Measurements from ENCODE around the gene CELF1. TPM values are rescaled to one million over a fixed set of nuclear protein-coding genes. Genes with fewer than 3 reads are reported as not detected.

The CELF1 gene
- total RNA-seq, 1 experiment from 2014 or later: 115 TPM

- no peak for DNase-seq (ENCODE audit: low spot score)
These were observed 105.0 kb downstream of the CELF1 start for GRCh38 chr11:47447906-47448305.

GRCh38 chr11:47446833-47447232 is 106.1 kb downstream of the CELF1 start:
- no peak for DNase-seq (ENCODE audit: low spot score)

DNA sequence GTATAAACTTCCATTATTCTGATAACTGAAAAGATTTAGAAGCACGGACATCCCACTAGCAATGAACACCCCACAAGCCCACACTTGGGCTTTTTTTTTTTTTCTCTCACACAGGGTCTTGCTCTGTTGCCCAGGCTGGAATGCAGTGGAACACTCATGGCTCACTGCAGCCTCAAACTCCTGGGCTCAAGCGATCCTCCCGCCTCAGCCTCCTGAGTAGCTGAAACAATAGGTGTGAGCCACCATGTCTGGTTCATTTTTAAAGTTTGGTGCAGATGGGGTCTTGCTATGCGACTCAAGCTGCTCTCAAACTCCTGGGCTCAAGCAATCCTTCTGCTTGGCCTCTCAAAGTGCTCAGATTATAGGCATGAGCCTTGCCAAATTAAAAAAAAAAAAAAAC is 107.1 kb downstream of the CELF1 start:
- no peak for DNase-seq (ENCODE audit: low spot score)

GRCh38 chr11:47443817-47444216 is 109.1 kb downstream of the CELF1 start:
- no peak for DNase-seq (ENCODE audit: low spot score)

DNA sequence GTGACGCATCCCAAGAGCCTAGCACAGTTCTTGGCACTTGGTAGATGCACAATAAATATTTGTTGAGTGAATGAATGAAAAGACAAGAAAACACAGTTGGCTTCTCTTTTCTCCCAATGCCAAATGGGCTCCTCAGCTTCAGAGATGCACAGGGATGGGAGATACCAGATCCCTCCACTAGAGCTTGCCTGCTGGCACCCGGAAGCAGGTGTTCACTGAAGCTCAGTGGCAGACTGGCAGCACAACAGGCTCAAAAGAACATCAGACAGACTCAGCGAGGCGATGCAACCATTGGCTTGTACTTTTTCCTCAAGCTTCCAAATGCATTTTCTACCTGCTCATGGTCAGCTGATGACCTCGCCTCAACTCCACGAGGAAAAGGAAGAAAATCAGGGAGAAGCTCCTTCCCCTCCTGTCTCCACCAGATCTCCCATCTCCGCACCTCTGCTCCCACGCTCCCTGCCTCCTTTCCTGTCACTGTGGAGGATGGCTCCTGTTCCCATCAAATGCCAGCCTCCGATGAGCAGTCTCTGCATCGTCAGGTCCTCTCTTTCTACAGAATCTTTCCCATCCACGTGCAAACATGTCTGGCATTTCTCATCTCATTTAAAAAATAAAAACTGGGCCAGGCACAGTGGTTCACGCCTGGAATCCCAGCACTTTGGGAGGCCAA is 109.8 kb downstream of the CELF1 start:
- DNase-seq (ENCODE audit: low spot score): no peak

GRCh38 chr11:47442514-47442913 is 110.4 kb downstream of the CELF1 start:
- no peak for DNase-seq (ENCODE audit: low spot score)

DNA sequence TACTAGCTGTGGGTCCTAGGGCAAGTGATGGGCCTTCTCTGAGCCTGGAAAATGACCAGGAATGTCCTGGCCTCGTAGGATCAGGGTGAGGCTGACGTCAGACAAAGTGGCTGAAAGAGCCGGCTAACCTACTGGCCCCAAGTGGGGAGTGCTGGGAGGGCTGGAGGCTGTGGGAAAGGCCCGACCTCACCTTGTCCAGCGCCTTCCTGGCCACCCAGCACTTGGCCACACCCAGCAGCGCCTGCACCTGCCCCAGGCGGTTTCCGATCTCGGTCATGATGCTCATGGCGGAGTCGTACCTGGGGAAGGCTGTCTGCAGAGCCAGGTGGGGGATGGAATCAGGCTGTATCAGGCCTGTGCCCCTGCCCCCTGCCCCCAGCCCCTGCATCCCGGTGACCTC is 111.5 kb downstream of the CELF1 start:
- no peak for DNase-seq (ENCODE audit: low spot score)

DNA sequence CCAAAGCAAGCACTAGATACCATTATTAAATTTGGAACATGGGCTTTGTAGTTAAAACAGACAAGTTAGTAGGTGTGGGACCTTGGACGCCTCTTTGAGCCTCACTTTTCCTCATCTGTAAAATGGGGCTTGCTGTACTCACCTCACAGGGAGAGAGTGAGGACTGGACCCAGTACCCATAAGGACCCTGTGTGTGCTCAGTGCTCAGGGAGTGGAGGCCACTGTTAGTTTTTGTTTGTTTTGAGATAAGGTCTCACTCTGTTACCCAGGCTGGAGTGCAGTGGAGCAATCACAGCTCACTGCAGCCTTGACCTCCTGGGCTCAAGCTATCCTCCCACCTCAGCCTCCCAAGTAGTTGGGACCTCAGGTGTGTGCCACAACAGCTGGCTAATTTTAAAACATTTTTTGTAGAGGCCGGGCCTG is 112.9 kb downstream of the CELF1 start:
- DNase-seq (ENCODE audit: low spot score): no peak

GRCh38 chr11:47438721-47439120 is 114.2 kb downstream of the CELF1 start:
- DNase-seq (ENCODE audit: low spot score): no peak

GRCh38 chr11:47437746-47438418 is 115.0 kb downstream of the CELF1 start:
- no peak for DNase-seq (ENCODE audit: low spot score)

DNA sequence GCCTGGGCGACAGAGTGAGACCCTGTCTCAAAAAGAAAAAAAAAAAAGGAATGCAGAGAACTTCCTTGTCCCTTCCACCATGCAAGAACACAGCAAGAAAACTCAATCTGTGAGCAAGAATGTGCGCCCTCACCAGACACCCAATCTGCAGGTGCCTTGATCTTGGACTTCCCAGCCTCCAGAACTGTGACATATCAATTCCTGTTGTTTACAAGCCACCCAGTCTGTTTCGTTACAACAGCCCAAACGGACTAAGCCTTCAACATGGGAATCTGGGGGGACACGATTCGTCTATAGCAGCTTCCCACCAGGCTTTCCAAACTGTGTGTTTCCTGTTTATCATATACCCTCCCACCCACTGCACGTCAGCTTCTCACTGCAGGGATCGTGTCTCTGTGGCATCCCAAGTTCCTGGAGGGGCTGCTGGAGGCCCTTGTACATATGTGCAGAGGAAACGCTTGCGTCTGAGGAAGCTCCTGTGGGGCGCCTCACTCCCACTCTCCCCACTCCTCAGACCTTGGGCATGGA is 115.7 kb downstream of the CELF1 start:
- DNase-seq (ENCODE audit: low spot score): no peak

- DNase-seq (ENCODE audit: low spot score): no peak
These were observed 116.2 kb downstream of the CELF1 start for GRCh38 chr11:47436726-47437125.

GRCh38 chr11:47435687-47436086 is 117.2 kb downstream of the CELF1 start:
- DNase-seq (ENCODE audit: low spot score): no peak

- DNase-seq (ENCODE audit: low spot score): peak; percentile 54
These were observed 118.7 kb downstream of the CELF1 start for GRCh38 chr11:47434011-47434786.

DNA sequence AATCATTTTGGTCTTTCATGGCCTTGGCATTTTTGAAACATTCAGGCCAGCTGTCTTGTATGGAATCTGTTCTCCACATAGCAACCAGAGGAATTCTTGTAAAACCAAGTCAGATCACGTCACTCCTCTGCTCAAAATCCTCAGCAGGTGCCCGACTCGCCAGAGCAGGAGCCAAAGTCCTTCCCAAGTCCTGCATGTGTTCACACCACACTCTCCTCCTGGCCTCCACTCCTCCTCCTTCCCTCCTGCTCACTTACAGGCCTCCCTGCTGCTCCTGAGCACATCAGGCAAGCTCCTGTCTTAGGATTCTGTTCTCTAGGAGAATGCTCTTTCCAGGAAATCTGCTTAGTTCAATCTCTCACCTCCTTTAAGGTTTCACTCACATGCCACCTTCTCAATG is 119.8 kb downstream of the CELF1 start:
- no peak for DNase-seq (ENCODE audit: low spot score)

DNA sequence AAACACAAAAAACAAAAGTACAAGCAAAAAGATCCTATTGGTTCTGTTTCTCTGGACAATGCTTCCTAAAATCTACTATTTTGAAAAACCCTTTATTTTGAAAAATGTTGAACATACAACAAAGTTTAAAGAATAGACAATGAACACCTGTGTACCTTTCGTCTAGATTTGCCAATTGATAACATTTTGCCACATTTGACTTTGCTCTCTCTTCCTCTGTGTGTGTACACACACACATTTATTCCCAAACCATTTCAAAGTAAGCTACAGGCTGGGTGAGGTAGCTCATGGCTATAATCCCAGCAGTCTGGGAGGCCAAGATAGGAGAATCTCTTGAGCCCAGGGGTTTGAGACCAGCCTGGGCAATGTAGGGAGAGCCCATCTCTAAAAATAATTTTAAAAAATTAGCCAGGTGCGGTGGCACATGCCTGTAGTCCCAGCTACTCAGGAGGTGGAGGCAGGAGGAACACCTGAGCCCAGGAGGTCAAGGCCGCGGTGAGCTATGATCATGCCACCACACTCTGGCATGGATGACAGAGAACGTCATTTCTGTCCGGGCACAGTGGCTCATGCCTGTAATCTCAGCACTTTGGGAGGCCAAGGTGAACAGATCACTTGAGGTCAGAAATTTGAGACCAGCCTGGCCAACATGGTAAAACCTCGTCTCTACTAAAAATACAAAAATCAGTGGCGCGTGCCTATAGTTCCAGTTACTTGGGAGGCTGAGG is 121.4 kb downstream of the CELF1 start:
- DNase-seq (ENCODE audit: low spot score): no peak

DNA sequence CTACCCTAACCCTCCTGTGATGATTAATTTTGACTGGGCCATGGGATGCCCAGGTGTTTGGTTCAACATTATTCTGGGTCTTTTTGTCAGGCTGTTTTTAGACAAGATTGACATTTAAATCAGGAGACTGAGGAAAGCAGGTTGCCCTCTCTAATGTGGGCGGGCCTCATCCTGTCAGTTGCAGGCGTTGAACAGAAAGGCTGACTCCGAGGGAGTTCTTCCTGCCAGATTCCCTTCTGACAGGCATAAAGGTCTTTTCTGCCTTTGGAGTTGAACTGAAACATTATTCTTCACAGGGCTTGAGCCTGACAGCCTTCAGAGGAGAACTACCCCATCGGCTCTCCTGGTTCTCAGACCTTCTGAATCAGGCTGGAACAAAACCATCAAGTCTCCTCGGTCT is 122.4 kb downstream of the CELF1 start:
- no peak for DNase-seq (ENCODE audit: low spot score)

DNA sequence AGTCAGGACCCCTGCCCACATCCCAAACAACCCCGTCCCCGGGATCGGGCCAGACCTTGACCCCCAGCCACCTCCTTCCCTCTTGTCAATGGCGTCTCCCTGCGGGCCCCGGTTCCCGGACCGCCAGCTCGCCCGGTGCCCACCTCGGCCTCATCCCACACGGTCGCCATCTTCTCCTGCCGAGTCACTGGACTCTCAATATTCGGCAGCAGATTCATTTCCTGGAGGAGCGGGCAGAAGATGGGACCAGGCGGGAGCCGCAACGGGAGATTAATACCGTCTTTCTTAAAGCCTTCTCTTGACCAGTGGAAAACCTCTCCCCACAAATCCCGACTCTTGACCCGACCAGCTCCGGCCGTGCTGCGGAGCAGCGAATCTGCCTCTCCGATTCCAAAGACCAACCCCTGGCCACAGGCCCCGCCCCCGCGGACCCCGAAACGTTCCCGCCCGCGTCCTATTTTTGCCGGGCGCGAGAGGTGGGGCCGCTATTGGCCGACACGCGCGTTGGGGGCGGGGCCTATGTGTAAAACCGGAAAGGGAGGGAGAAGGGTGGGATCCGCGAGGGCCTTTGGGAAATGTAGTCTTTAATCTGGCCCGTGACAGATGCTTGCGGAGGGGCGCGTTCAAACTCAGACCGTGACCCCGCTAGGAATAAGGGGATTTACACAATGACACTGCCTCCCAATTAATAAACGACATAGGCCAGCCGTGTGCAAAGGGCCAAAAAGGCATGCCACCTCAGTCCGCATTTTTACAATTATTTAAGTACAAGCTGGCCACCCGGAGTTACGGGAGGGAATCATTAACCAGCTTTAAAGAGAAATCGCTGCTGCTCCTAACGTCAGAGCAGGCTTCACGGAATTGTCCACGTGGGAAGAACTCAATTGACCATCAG is 126.6 kb downstream of the CELF1 start, which contains the start of gene PSMC3:
Gene PSMC3, minus strand, starts transcription at position 378 of the 895 bp plus-strand sequence. Its CDS starts 160 bp downstream, at position 218.
- DNase-seq (ENCODE audit: low spot score): peak; percentile 94

GRCh38 chr11:47425611-47426010 is 127.3 kb downstream of the CELF1 start:
- DNase-seq (ENCODE audit: low spot score): no peak

- DNase-seq (ENCODE audit: low spot score): no peak
These were observed 134.3 kb downstream of the CELF1 start for GRCh38 chr11:47418454-47419259.

Data from A172 (cell line).